RPMI8226 (cell line): ENCODE measurements around the gene BEST2.
A peak's percentile ranks its signal among the peaks of the same experiment; 100 is the strongest.
"Not testable (repeated sequence)": the region's sequence is repeated elsewhere in the genome, so short reads cannot be mapped to it uniquely, and the experiment has no call there.

Source experiments
- DNase-seq: peaks from one replicate; pipeline ENCODE4 v3.0.0-alpha.2; 2015

The BEST2 gene

DNA sequence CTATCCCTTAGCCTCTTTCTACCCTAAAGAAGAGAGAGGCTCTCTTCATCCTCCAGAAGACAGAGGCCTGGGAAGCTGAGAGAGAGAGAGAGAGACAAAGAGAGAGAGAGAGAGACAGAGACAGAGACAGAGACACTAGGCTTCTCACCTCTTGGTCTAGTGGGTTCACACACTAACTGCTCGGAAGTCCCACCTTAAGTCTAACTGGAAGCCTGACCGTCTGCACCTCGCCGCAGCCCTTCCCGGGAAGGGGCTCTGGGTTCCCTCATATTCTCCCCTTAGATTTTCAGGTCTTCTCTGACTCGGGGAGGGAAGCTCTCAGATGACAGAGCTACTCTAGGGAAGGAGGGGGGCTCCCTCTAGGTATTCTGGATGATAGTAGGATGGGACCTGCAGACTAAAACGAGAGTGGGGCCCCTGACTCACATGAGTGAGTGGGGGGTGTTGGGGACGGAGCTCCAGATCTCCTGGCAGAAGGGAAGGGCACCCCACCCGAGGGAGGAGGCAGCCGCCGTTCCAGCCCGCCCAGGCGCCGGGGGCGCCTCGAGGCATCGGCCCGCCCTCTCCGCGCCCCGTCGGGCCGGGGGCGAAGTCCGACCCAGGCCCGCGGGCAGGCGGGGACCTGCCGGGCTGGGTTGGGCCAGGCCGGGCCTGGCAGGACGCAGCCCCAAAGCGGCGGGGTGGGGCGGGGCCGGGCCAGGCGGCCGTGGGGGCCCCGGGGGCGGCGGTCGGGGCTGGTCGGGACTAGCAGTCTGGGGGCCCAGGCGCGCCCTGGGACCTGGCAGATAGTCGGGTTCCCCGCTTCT, 37.7 kb downstream of the BEST2 start:
- DNase-seq, result no peak

- DNase-seq, result peak; percentile 98
Measured at GRCh38 chr19:12789904-12790619, 38.5 kb downstream of the BEST2 start.

DNA sequence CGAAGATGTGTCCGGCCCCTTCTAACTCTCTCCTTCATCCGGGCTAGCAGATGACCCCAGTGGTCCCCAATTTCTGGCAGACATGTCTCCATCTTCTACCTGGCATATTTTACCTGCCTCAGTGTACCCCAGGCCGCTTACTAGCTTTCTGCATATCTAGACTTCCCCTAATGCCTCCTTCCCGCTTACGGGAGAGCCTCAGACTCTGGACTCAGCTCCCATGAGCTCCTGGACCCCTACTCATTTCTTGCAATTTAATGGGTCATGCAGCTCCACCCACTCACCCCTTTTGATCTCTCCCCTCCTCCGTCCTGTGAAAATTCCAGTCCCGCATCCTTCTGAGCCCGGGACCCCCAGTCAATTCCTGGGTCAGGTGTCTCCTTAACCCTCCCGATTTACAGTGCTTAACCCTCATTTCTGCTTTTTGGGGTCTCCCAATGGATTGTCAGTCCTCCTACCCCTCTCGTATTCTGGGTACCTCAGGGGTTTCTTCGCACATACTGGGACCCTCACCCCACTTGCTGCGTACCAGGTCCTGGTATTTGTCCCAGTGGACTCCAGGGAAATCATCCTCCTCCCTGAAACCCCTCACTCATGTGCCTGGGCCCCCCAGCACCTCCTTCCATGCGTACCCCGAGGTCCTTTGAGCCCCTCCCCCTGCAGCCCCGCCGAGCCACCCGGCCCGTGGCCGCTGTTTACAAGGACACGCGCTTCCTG, 39.2 kb downstream of the BEST2 start:
- no peak for DNase-seq

GRCh38 chr19:12791345-12792050, 39.9 kb downstream of the BEST2 start, which contains the start of gene JUNB:
Gene JUNB, plus strand, starts transcription at chr19:12791486. Its CDS starts 286 bp downstream, at chr19:12791772.
- peak; percentile 96 for DNase-seq

- DNase-seq, result peak; percentile 93
Measured at GRCh38 chr19:12792051-12792852, 40.7 kb downstream of the BEST2 start.

DNA sequence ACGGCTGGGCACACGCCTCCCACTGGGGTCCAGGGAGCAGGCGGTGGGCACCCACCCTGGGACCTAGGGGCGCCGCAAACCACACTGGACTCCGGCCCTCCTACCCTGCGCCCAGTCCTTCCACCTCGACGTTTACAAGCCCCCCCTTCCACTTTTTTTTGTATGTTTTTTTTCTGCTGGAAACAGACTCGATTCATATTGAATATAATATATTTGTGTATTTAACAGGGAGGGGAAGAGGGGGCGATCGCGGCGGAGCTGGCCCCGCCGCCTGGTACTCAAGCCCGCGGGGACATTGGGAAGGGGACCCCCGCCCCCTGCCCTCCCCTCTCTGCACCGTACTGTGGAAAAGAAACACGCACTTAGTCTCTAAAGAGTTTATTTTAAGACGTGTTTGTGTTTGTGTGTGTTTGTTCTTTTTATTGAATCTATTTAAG, 41.3 kb downstream of the BEST2 start:
- DNase-seq, result no peak

DNA sequence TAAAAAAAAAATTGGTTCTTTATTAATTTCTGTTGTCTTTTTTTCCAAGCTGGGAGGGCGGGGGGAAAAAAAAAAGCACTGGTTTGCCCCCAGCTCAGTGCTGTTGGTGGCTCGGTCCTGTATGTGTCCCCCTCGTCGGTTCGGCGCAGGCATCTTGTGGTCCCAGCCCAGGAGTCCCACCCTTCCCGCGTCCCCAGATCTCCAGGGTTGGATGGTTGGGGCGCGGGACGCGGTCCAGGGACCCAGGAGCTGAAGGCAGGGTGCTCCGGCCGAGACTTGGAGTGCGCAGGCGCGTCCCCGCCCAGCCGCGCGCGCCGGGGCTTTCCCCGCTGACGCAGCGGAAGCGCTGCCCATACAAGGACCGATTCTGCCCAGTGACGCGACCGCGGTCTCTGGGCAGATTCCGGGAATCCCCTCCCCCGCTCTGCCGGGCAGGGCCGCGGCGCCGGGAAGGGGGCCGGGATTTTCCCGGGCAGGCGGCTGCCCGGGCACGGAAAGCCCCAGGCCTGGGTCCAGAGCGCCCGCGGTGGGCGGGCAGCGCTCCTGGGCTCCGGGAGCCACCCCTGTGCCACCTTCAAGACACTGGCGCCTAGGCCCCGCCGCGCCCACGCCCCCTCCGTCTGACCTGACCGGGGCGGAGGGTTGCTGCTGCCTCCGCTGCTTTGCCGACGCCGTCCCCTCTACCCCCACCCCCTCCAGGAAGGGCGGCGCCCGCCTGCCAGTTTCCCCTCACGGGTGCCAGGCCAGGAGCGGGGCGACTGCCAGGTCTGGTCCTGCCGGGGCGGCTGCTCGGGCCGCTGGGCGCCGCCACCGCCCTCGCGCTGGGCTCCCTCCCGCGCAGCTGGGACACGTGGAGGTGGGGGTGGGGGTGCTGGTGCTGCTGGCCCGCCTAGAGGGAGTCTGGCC, 42.0 kb downstream of the BEST2 start:
- DNase-seq, result peak; percentile 94

- DNase-seq, result no peak
Measured at GRCh38 chr19:12794196-12794941, 42.8 kb downstream of the BEST2 start.

- DNase-seq, result no peak
Measured at GRCh38 chr19:12794971-12795381, 43.4 kb downstream of the BEST2 start.

DNA sequence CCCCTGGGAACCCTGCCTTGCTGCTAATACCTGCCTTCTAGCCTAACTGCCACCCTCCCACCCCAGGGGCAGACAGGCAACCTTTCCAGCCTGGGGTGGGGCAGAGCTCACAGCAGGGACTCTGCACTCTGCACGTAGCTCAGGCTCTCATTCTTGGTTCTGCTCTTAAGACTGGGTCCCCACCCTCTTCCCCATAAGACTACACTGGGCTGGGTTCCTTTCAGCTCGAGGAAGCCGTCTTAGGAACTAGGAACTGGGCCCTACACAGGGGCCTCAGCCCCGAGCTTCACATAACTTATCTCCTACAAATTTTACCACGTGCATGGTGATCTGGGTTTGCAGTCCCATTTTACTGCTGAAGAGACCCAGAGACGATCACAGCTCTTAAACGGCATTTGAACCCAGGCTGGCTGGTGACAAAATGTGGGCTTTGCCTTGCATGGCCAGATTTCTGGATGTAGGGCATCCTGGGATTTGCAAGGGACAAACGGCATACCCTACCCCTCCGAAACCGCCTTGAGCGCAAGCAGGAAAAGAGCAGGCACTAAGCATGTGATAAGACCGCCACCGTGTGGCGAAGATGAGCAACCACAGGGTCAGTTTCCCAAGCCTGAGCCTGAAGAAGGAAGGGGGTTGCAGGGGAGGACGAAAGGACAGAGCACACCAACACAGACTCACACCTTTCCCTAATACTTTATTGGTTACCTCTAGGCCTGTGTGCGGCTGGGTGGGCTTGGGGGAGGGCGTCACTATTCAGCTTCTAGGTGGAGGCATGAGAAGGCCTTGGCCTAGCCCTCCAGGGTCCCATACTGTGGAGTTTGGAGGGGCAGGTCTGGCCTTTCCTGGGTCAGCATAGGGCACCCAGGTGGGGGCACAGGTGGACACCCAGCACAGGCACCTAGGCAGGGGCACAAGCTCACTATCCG, 44.8 kb downstream of the BEST2 start:
- DNase-seq, result peak; percentile 78

DNA sequence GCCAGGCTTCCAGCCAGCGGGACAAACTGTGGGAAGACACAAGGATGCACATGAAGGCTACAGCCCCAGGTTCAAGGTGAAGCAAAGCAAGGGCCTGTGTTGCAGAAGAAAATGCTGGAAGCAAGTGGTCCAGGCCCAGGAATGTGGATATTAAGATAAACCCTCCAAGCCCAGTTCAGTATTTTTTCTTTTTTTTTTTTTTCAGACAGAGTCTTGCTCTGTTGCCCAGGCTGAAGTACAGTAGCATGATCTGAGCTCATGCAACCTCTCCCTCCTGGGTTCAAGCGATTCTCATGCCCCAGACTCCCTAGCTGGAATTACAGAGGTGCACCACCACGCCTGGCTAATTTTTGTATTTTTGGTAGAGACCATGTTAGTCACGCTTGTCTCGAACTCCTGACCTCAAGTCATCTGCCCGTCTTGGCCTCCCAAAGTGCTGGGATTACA, 45.6 kb downstream of the BEST2 start:
- DNase-seq, result no peak

GRCh38 chr19:12797607-12798006, 46.0 kb downstream of the BEST2 start:
- not testable (repeated sequence) for DNase-seq

DNA sequence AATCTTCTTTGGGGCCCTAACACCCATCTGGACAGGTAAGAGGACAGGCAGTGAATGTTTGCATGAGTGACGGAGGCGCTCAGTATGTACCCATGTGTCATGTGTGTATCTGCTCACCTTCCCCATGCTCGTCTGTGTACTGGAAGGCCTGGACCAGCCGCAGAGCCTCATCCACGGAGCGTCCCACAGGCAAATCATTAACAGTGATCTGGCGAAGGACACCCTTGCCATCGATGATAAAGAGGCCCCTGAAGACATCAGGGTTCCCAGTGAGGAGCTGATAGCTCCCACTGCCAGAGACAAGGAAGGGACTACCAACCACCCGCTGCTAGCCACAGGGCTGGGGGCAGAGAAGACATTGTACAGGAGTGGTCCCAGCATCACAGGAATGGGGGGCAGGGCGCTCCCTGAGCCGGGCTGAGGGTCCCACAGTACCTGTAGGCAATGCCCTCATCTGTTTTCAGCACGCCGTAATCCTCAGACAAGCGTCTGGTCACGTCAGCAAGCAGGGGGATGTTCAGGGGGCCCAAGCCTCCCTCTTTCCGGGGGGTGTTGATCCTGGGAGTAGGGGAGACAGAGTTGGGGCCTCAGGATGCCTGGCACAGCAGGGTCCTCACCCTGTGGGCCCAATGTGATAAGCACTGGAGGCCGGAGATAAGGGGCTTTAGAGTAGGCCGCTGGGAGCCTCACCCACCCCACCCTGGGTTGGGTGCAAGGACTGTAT, 48.3 kb downstream of the BEST2 start:
- no peak for DNase-seq

DNA sequence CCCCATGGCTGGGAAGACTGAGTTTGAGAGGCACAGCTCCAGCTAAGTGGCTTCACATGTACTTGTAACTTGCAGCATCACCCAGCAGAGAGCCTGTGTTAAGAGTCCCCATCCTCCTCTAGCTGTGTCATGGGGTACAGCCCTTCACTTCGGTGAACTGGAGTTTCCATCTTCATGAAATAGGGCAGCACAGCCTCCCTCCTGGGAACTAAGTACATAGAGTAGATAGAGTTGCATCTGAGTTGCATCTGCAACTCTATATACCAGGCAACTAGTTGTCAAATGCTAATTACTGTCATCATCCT, 48.8 kb downstream of the BEST2 start:
- no peak for DNase-seq

GRCh38 chr19:12800923-12801465, 49.4 kb downstream of the BEST2 start:
- peak; percentile 39 for DNase-seq

- peak; percentile 93 for DNase-seq
Measured at GRCh38 chr19:12801466-12802266, 50.1 kb downstream of the BEST2 start, which contains the start of the genes PRDX2 and THSD8. Gene PRDX2, minus strand, starts transcription at chr19:12801800. Its CDS starts 539 bp downstream, at chr19:12801261. Gene THSD8, plus strand, starts transcription at chr19:12802069. Its CDS starts 3 bp downstream, at chr19:12802072.
